Endodermal cell (in vitro differentiated cells): ENCODE results near the gene NPPC. TPM values are rescaled to one million over a fixed set of nuclear protein-coding genes. Genes with fewer than 3 reads are reported as not detected.

Experiments
- DNase-seq: peaks from one replicate; pipeline ENCODE4 v3.0.0-alpha.2; 2017
- H3K27ac ChIP-seq: 2 replicates; pipeline ENCODE4 v1.5.1; 2013; ENCODE audit warnings: mild to moderate bottlenecking, low read depth, low read length, moderate library complexity
- H3K27me3 ChIP-seq: 2 replicates; pipeline ENCODE4 v1.6.1; 2013; ENCODE audit warnings: mild to moderate bottlenecking, low read length, moderate library complexity; ENCODE audit not compliant: insufficient read depth, control insufficient read depth, poor library complexity, severe bottlenecking
- H3K36me3 ChIP-seq: 2 replicates; pipeline ENCODE4 v1.7.0; 2013; ENCODE audit warnings: mild to moderate bottlenecking, low read length, moderate library complexity; ENCODE audit not compliant: control insufficient read depth, insufficient read depth
- H3K4me1 ChIP-seq: one replicate; pipeline ENCODE4 v1.7.0; 2013; ENCODE audit warnings: low read length; ENCODE audit not compliant: control insufficient read depth, insufficient read depth
- H3K4me3 ChIP-seq: 2 replicates; pipeline ENCODE4 v1.5.1; 2013; ENCODE audit warnings: mild to moderate bottlenecking, low read length, moderate library complexity
- H3K9ac ChIP-seq: 2 replicates; pipeline ENCODE4 v1.6.1; 2013; ENCODE audit warnings: mild to moderate bottlenecking, low read length, moderate library complexity; ENCODE audit not compliant: poor library complexity, severe bottlenecking; ENCODE audit errors: extremely low read depth
- H3K9me3 ChIP-seq: 2 replicates; pipeline ENCODE4 v1.6.1; 2013; ENCODE audit warnings: mild to moderate bottlenecking, low read length, moderate library complexity; ENCODE audit not compliant: control insufficient read depth
- H3K27ac Mint-ChIP-seq: 2 replicates; pipeline ENCODE4 v1.8.0; 2020; ENCODE audit warnings: mixed read lengths
- H3K27me3 Mint-ChIP-seq: 2 replicates; pipeline ENCODE4 v1.8.0; 2021; ENCODE audit warnings: mild to moderate bottlenecking, mixed read lengths; ENCODE audit not compliant: insufficient read depth
- H3K36me3 Mint-ChIP-seq: 2 replicates; pipeline ENCODE4 v1.8.0; 2020; ENCODE audit warnings: low read depth, mixed read lengths
- H3K4me1 Mint-ChIP-seq: 2 replicates; pipeline ENCODE4 v1.8.0; 2020; ENCODE audit warnings: mixed read lengths
- H3K4me3 Mint-ChIP-seq: 2 replicates; pipeline ENCODE4 v1.8.0; 2020; ENCODE audit warnings: mild to moderate bottlenecking, moderate library complexity, mixed read lengths
- H3K9me3 Mint-ChIP-seq: 2 replicates; pipeline ENCODE4 v1.8.0; 2020; ENCODE audit warnings: mild to moderate bottlenecking, mixed read lengths
- CTCF ChIP-seq: fragments of 200-600 bp; sonication (generic); conservative IDR thresholded peaks from 2 replicates; pipeline ENCODE4 v1.5.0; 2021; ENCODE audit warnings: antibody characterized with exemption, mild to moderate bottlenecking
- WGBS, 2 experiments: methylation state at CpG; one replicate each; pipeline versions ENCODE4 v1.1.5 to v1.1.7; 2013; ENCODE audit warnings: missing lambda C conversion rate in 2 of 2, mixed read lengths in 1 of 2; ENCODE audit not compliant: insufficient coverage in 1 of 2, insufficient read length in 1 of 2; 5-methylcytosine and 5-hydroxymethylcytosine counted together
- total RNA-seq, 2 donors: library from RNA; stranded (reverse); fragmentation: NEBNext Ultra II Directional in 1 of 2; extraction: Animal tissue kit (Norgen Biotek cat#: 25700) in 1 of 2; gene quantifications; 2 replicates in 1 of 2; 3 replicates in 1 of 2; pipeline ENCODE4 v1.2.1, GENCODE V29; 2021

The NPPC gene
- total RNA-seq, 2 donors from 2014 or later = 0.84 TPM; not detected in 1

GRCh38 chr2:231940795-231941194 is 14.6 kb upstream of the NPPC start:
- Histone ChIP-seq H3K36me3 (no peaks in the 10 kb centered on the region), H3K4me1 (no peaks in the 10 kb centered on the region), H3K27me3 (no peaks in the 10 kb centered on the region), H3K27ac (no peak overlapping the region), H3K4me3 (no peak overlapping the region), H3K9me3 (no peaks in the 10 kb centered on the region), H3K9ac (no peak overlapping the region)
- no peaks in the 10 kb centered on the region for H3K9me3 Mint-ChIP-seq
- H3K27me3 Mint-ChIP-seq = peaks cover 2% of the 10 kb centered on the region
- no peak overlapping the region for H3K4me3 Mint-ChIP-seq
- no peak for DNase-seq
- no peaks in the 10 kb centered on the region for H3K4me1 Mint-ChIP-seq
- no peaks in the 10 kb centered on the region for H3K36me3 Mint-ChIP-seq
- no peak for TF ChIP-seq CTCF
- no peak overlapping the region for H3K27ac Mint-ChIP-seq
- WGBS, 2 experiments = 84 to 85% methylated on average over 3 of the region's 3 CpGs

- Mint-ChIP-seq H3K4me1 (no peaks in the 10 kb centered on the region), H3K9me3 (no peaks in the 10 kb centered on the region), H3K27me3 (peaks cover 2% of the 10 kb centered on the region), H3K27ac (no peak overlapping the region), H3K36me3 (no peaks in the 10 kb centered on the region), H3K4me3 (no peak overlapping the region)
- WGBS, 2 experiments = 91 to 92% methylated on average over 4 of the region's 4 CpGs
- Histone ChIP-seq H3K27me3 (no peaks in the 10 kb centered on the region), H3K9me3 (no peaks in the 10 kb centered on the region), H3K27ac (no peak overlapping the region), H3K4me1 (no peaks in the 10 kb centered on the region), H3K36me3 (no peaks in the 10 kb centered on the region), H3K9ac (no peak overlapping the region), H3K4me3 (no peak overlapping the region)
- TF ChIP-seq CTCF = no peak
- DNase-seq = no peak
Measured at GRCh38 chr2:231939022-231939421, 12.8 kb upstream of the NPPC start.

GRCh38 chr2:231937057-231937456 is 10.9 kb upstream of the NPPC start:
- Mint-ChIP-seq H3K9me3 (no peaks in the 10 kb centered on the region), H3K4me1 (no peaks in the 10 kb centered on the region), H3K27me3 (peaks cover 5% of the 10 kb centered on the region), H3K36me3 (no peaks in the 10 kb centered on the region), H3K4me3 (no peak overlapping the region), H3K27ac (no peak overlapping the region)
- Histone ChIP-seq H3K9ac (no peak overlapping the region), H3K4me3 (no peak overlapping the region), H3K4me1 (no peaks in the 10 kb centered on the region), H3K27ac (no peak overlapping the region), H3K27me3 (no peaks in the 10 kb centered on the region), H3K9me3 (no peaks in the 10 kb centered on the region), H3K36me3 (no peaks in the 10 kb centered on the region)
- 80 to 93% methylated on average over 3 to 4 of the region's 7 CpGs for WGBS, 2 experiments
- DNase-seq = no peak
- TF ChIP-seq CTCF = no peak
